Upper lobe of left lung (tissue), 4 donors: Measurements from ENCODE around the gene ADAMTS14.

Experiments
- CTCF ChIP-seq, 6 experiments: fragments of 450-650 bp in 4 of 6; fragments of 200-600 bp in 2 of 6; sonication (generic) in 2 of 6; IDR thresholded peaks; one replicate each; pipeline ENCODE4 v1.5.1; 2016 to 2019; ENCODE audit warnings: antibody characterized with exemption in 6 of 6
- EP300 ChIP-seq, 4 donors: sonication (generic); formaldehyde crosslinking; IDR thresholded peaks; one replicate each; pipeline ENCODE4 v1.5.1; 2017; ENCODE audit warnings: antibody characterized with exemption in 4 of 4, control low read depth in 2 of 4
- POLR2A ChIP-seq, 4 donors: fragments of 450-650 bp; IDR thresholded peaks; one replicate each; pipeline ENCODE4 v1.5.1; 2016 to 2017; ENCODE audit warnings: antibody characterized with exemption in 4 of 4, mild to moderate bottlenecking in 2 of 4
- POLR2AphosphoS5 ChIP-seq, 2 donors: sonication (generic); formaldehyde crosslinking; IDR thresholded peaks; one replicate each; pipeline ENCODE4 v1.5.1; 2017; ENCODE audit warnings: antibody characterized with exemption in 2 of 2

- TF ChIP-seq POLR2A (IDR thresholded peaks at IDR 0.05) (no peak), CTCF (IDR thresholded peaks at IDR 0.05) (no peak), EP300 (IDR thresholded peaks at IDR 0.05) (no peak), POLR2AphosphoS5 (IDR thresholded peaks at IDR 0.05) (no peak)
These were observed 129.5 kb downstream of the ADAMTS14 start for GRCh38 chr10:70801854-70802253.
